RCC 7860 (cell line): ENCODE data around the gene NOTUM.
"Not testable (repeated sequence)": the region's sequence is repeated elsewhere in the genome, so short reads cannot be mapped to it uniquely, and the experiment has no call there.

Experiments
- DNase-seq: peaks from one replicate; pipeline ENCODE4 v3.0.0-alpha.2; 2015; ENCODE audit warnings: low spot score
- FAIRE-seq: peaks from 2 replicates; lab custom pipeline; 2012; peaks lifted over from hg19 to GRCh38; lab: Jason Lieb, UNC

NOTUM gene

DNA sequence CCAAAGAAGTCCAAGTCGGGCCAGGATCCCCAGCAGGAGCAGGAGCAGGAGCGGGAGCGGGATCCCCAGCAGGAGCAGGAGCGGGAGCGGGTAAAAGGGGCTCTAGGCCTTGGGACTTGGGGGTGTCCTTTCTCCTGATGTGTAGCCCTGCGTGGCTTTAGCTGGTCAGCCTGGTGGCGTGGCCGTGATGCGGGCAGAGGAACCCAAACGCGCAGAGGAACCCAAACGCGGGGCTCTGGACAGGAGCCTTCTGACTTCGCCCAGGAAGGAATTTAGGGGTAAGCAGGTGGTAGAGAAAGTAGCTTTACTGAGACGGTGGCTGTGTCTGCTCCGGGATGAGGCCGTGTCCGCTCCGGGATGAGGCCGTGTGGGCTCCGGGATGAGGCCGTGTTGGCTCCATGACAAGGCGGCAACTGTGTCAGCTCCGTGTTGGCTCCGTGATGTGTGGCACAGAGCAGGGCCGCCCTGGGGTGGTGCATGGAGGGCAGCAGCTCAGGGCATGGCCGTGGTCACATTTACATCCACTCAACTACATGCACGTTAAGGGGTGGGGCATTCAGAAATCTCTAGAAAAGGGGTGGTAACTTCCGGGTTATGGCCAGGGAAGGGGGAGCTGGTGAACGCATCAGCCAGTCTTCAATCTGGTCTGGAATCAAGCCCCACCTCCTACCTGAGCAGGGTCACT, 35.9 kb upstream of the NOTUM start:
- DNase-seq (no peak), FAIRE-seq (no peak)

DNA sequence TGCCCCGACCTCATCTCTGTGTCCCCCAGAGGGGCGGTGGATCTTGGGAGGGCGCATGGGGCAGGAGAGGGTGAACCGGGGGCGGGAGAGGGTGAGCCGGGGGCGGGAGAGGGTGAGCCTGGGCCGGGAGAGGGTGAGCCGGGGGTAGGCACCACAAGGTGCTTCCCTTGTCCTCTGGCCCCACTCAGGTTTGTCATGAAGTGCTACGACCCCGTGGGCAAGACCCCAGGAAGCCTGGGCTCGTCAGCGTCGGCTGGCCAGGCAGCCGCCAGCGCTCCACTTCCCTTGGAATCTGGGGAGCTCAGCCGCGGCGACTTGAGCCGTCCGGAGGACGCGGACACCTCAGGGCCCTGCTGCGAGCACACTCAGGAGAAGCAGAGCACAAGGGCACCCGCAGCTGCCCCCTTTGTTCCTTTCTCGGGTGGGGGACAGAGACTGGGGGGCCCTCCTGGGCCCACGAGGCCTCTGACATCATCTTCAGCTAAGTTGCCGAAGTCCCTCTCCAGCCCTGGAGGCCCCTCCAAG, 35.3 kb upstream of the NOTUM start:
- DNase-seq: no peak
- no peak for FAIRE-seq

DNA sequence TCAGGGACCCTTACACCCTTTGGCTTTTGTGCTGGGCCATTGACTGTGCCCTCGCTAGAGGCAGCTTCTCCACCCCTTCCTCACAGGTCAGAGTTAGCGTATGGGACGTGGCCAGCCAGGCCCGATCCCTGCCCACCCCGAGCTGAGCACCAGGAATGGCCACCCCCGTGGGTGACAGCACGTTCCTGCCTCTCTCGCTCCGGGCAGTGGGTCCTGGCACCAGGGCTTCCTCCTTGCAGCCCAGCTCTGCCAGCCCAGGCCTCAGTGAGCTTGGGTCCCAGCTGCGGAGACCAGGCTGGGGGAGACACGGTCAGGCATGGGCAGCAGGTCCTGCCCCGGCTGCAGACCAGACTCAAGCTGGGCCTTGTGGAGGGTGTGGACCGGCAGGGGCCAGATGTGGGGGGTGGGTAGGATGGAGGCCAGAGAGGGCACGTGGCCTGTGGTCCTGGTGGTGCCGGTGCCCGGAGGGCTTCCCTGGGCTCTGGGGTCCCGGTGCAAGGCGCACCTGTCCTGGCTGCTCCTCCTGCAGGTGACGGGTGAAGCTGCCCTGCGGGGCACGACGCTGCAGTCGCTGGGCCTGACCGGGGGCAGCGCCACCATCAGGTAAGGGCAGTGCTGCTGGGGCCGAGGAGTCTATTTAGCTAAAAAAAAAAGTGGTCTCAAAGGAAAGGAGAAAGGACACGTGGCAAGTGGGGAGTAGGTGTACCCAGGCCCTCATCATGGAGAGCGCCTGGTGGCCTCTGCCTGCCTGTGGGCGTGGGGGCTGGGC, 34.7 kb upstream of the NOTUM start:
- DNase-seq (no peak), FAIRE-seq (no peak)

DNA sequence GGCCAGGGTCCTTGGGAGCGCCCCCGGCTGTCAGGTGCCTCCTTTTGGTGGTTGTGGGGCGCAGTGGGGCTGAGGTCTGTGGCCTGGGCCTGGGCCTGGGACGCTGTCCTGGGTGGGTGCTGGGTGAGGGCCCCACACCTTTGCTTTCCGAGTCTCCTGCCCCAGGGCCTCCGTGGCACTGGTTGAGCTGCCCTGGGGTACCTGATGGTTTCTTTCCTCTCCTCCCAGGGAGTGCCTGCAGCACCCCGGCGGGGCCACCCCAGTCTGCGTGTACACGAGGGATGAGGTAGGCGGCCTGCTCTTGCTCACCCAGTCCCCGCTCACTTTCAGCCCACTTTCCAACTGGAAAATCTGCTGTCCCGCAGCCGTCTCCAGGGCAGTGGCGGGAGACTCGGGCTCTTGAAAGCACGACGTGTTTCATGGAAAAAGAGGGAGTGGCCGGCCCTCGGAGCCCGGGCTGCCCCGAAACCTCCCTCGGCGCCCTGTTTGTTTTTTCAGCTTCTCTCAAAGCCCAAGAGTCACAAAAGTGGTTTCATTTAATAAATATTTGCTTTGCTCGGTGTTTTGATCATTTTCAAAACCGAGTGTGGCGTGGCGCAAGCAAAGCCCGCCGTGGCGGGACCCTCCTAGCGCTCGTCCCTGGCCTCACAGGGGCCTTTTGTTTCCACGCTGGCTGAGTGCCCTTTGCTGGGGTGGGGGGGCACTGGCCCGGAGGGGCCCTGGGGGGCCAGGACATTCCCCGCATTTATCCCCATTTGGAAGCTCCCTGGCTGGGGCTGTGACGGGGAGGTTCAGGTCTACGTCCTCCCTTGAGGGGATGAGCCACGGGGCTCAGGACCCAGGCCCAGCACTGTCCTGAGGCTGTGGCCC, 33.8 kb upstream of the NOTUM start:
- DNase-seq: no peak
- no peak for FAIRE-seq

DNA sequence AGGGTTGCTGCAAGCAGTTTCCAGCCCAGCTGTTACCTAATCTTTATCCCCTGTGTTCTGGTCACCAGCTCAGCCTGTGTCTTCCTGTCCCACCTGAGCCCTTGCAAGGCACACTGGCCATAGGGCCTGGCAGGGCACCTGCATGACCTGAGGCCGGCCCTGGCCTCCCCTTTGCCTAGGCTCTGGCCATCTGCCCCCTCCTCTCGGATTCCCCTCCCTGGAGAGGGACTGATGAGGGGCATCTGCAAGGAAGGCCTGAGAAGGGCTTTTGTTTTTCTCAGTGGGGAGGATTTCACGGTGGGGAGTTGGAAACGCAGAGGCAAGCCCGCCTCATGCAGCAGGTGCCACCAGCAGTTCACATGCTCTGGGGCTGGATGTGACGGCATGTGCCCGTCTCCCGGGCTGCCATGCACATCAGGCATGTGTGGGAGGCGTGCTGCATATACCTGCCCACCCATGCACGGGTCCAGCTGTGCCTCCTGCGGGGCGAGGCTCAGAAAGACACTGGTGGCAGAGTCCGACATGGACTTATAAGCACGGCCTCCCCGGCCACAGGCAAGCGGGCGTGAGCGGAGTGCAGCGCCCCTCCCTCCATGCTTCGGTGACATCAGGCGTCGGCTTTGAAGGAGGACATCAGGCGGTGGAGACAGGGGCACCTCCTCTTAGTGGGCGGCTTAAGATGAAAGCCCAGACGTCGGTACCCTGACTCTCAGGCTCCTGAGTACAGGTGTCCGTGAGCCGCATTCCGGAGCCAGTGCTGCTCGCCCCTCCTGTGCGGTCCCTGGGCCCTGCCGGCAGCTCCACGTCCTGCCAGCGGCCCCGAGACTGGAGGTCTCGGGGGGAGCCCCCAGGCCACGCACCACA, 33.0 kb upstream of the NOTUM start:
- no peak for FAIRE-seq
- DNase-seq: no peak

DNA sequence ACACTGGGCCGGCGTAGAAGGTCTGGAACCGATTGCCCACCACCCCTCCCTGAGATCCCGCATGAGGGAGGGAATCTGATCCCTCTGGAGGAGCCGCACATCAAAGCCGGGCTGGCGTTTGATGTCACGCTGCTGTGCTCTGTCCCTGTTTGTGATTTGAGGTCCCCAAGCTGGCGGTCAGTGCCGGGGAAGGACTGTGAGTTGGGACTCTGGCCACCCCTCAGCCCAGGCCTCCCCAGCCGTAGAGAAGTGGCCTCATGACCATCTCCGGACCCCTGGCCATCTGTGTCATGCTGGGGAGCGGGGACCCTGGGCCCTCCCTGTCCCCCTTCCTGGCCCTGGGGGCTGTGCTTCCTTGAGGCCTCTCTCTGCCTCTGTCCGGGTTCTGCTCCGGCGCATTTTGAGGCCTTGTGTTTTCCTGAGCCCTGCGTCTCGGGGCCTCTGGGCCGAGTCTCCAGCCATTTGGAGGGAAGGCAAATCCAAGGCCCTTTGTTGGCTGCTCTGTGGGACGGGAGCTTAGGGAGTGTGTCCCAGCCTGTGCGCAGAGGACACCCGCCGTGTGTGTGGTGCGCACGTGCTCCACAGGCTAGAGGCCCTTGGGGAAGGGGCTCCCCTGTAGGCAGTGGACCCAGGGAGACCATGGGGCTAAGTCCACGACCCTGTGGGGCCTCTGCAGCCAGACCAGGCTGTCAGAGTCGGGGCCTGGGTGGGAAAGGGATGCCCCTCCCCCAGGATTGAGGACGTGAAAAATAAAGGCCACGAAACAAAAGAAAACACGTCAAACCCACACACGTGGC, 31.5 kb upstream of the NOTUM start:
- FAIRE-seq (no peak), DNase-seq (no peak)

DNA sequence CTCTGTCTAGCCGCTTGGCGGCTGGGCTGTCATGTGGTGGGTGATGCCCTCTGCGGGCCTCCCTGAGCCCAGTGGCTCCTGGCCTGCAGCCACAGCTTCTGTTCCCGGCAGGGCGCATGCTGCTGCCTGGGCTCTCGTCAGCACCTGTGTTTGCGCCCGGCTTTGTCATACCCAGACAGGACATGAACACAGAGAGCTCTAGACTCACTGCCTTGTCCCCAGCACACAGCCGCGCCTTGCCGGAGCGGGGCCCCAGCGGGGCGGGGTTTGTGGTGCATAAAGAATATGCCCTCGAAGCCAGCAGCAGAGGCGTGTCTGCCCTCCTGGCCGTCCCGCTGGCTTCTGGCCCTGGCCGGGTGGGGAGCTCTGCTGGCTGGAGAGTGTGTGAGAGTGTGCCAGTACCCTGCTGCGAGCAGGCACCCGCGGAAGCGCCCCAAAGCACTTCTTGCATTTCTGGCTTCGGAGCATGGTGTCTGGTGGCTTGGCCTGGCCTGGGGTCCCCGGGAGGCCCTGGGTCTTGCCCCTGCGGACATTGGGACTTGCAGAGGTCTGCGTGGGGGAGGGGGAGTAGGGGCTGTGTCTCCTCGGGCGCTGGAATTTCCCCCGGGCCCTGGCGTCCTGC, 30.8 kb upstream of the NOTUM start:
- FAIRE-seq (no peak), DNase-seq (peak; percentile 72)

DNA sequence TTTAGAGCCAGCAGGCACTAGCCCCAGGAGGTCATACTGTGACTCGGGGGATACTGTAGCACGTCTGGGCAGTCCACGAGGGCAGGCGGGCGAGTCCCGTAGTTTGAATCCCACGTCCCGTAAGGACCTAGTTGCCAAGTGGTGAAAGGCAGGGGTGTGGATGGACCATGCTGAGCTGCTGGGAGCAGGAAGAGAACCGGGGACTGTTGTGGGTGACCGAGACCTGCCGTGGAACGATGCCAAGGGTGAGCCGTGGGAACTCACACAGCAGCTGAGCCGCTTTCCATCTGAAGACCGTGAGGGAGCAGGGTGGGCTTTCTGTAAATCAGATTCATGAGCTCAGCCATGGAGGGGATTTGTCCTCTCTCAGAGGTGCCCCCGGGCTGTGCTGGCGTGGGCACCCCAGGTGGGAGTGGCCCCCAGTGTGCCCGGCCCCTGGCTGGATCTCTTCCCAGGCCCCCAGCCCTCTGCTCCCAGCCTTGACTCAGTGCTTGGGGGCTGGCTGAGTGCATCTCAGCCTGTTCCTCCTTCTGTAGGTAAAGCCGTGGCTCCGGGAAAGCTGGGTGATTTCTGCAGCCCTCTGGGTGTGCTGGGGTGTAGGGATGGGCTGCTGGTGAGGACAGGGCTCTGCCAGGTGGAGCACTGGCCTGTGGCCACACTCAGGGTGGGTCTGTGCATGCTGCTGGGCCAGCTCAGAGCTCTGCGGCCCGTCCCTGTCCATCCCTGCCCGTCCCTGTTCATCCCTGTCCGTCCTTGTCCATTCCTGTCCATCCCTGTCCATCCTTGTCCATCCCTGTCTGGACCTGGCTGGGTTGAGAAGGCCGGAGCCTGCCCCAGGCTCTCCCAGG, 30.1 kb upstream of the NOTUM start:
- DNase-seq (no peak), FAIRE-seq (no peak)

DNA sequence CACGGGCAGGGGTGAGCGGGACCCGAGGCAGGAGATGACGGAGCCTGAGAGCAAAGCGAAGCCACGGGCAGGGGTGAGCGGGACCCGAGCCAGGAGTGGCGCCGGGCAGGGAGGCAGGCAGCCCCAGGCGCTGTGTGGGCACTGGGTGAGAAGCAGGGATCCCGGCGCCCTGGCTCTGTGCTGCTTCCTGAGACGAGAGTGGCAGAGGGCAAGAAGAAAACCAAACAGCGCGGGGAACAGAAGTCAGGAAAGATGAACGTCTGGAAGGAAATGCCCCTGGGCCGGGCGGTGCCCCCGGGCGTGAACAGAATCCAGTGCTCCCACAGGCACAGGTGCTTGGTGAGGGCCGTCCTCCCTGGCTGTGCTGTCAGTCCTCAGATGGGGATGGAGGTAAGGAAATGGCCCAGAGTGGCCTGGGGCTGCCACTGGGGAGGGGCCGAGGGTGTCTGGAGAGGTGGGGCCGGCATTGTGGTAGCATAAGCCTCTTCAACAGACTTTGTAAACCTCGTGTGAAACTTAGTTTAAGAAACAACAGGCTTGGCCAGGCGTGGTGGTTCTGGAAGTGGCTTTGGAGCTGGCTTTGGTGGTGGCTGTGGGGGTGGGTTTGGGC, 26.3 kb upstream of the NOTUM start:
- FAIRE-seq: no peak
- no peak for DNase-seq

DNA sequence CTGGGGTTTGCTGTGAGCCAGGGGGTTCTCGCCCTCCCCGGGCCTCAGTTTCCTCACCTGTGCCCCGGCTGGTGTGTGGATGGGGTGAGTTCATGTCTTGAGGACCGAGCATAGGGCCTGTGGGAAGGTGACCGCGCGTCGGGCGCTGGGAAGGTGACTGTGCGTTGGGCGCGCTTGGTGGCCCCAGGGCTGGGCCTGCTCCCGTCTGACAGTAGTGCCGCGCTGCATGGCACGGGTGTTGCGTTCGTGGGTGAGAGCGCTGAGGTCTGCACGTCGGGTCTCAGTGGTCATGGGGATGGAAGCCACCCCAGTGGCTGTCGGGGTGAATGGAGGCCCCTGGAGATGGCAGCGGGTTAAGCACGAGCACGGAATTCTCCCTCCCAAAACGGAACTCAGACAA, 25.6 kb upstream of the NOTUM start:
- DNase-seq (no peak), FAIRE-seq (no peak)

DNA sequence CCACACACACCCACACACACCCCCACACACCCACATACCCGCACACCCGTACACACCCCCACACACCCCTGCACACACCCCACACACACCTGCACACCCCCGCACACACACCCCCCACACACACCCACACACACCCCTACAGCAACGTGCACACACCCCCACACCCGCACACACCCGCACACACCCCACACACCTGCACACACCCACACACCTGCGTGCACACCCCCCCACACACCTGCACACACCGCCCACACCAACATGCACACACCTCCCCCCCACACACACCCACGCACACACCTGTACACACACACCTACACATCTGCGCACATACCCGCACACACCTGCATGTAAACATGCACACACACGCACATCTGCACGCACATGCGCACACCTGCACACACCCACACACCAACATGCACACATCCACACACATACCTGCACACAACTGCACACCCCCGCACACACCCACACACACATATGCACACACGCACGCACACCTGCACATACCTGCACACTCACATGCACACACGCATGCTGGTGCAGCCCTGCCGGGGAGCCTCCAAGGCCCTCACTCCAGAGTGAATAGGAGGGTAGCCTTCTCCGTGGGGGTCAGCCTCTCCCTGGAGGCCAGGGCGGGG, 23.9 kb upstream of the NOTUM start:
- no peak for DNase-seq
- FAIRE-seq: no peak

DNA sequence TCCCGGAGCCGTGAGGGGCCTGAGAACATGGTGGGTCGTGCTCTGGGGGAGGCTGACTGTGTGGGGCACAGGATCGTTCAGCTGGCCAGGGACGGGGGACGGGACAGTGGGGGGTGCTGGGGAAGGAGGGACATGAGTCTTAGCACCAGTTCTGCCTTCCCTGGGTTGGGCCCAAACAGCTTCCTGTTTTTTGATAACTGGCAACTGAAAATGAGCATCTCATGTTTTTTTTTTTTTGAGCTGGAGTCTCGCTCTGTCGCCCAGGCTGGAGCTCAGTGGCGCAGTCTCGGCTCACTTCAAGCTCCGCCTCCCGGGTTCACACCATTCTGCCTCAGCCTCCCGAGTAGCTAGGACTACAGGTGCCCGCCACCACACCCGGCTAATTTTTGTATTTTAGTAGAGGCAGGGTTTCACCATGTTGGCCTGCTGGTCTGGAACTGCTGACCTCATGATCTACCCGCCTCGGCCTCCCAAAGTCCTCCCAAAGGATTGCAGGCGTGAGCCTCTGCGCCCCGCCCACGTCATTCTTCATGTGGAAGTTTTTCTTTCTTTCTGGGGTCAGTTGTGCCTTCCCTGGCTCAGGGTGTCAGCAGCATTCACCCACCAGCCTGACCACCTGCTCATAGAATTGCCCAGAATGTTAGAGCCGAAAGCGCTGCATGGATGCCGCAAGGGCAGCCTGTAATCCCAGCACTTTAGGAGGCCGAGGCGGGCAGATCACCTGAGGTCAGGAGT, 22.8 kb upstream of the NOTUM start:
- DNase-seq (no peak), FAIRE-seq (no peak)

DNA sequence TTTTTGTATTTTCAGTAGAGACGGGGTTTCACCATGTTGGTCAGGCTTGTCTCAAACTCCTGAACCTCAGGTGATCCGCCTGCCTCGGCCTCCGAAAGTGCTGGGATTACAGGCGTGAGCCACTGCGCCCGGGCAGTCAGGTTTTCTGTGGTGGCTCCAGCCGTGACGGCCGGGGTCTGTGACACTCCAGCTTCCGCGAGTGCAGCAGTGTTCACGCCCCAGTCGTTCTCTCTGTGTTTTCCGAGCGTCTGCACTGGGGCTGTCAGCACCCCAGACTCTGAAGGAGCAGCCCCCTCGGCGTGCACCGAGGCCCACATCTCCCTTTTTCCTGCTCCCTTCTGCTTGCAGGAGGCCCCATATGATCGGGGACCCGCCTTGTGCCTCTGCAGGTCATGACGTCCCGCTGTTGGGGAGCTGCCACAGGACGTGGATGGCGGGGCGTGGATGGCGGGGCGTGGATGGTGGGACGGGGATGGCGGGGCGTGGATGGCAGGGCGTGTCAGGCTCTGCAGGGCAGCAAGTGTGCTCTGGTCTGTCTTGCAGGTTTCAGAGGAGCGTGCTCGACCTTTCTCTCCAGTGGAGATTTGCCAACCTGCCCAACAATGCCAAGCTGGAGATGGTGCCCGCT, 22.1 kb upstream of the NOTUM start:
- no peak for DNase-seq
- FAIRE-seq: no peak

DNA sequence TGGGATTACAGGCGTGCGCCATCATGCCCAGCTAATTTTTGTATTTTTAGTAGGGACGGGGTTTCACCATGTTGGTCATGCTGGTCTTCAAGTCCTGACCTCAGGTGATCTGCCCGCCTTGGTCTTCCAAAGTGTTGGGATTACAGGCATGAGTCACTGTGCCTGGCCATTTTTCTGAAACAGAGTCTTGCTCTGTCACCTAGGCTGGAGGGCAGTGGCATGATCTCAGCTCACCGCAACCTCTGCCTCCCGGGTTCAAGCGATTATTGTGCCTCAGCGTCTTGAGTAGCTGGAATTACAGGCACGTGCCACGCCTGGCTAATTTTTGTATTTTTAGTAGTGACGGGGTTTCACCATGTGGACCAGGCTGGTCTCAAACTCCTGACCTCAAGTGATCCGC, 20.5 kb upstream of the NOTUM start:
- not testable (repeated sequence) for FAIRE-seq
- peak; percentile 42 for DNase-seq

DNA sequence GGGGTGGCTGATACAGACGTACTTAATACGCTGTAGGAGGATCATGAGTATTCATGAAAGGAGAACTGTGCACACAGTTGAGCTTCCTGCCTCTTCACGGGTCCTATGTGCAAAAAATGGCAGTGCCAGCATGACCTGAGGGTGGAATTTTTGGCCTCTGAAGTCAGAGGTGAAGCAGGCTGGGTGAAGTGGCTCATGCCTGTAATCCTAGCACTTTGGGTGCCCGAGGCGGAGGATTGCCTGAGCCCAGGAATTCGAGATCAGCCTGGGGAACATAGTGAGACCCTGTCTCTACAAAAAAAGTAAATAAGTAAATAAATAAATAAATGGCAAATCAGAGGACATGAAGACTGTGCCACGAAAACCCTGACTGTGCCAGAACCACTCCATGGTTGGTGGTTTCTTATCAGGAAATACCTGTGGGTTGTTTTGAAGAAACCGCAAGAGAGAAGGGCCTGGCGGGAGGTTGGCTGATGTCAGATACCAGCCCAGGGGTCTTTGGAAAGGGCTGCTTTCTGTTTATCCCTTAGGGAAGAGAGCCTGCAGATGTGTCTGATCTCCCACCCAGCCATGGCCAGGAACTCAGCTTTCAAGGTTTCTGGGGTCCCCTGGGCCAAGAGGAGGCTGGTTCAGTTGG, 19.8 kb upstream of the NOTUM start:
- FAIRE-seq (no peak), DNase-seq (peak; percentile 18)

DNA sequence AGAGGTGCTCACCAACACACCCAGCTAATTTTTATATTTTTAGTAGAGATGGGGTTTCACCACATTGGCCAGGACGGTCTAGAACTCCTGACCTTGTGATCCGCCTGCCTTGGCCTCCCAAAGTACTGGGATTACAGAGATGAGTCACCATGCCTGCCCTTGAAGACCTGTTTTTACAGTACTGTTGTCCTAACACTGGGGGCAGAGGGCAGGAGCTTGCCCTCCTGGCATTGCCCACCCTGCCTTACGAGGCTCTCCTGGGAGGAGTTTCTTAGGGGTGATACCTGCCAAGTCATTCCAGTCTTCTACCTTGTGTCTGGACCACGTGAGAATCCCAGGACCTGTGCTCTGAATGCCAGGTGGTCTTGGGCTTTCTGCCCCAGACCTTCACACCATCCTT, 19.1 kb upstream of the NOTUM start:
- DNase-seq: no peak
- FAIRE-seq: no peak
